Keratinocyte (primary cell): ENCODE results near the gene APEH.

Experiments
- EZH2 ChIP-seq: IDR thresholded peaks from one replicate; pipeline ENCODE4 v1.6.1; 2012; ENCODE audit warnings: inconsistent platforms, mild to moderate bottlenecking, low read length, moderate library complexity
- TF ChIP-seq, protein P1 (sequence below), 3 experiments: IDR thresholded peaks in 1 of 3; conservative IDR thresholded peaks in 1 of 3; optimal IDR thresholded peaks in 1 of 3; 2 replicates in 2 of 3; 3 replicates in 1 of 3; pipeline versions ENCODE3 to v1.5.1; 2011; ENCODE audit warnings: low read length in 3 of 3, mild to moderate bottlenecking in 3 of 3, moderate library complexity in 2 of 3, control low read depth in 1 of 3, inconsistent platforms in 1 of 3; ENCODE audit not compliant: insufficient read depth in 2 of 3; ENCODE audit errors: extremely low read depth in 1 of 3

GRCh38 chr3:49625071-49625470 is 49.1 kb upstream of the APEH start:
- TF ChIP-seq, protein P1, sequence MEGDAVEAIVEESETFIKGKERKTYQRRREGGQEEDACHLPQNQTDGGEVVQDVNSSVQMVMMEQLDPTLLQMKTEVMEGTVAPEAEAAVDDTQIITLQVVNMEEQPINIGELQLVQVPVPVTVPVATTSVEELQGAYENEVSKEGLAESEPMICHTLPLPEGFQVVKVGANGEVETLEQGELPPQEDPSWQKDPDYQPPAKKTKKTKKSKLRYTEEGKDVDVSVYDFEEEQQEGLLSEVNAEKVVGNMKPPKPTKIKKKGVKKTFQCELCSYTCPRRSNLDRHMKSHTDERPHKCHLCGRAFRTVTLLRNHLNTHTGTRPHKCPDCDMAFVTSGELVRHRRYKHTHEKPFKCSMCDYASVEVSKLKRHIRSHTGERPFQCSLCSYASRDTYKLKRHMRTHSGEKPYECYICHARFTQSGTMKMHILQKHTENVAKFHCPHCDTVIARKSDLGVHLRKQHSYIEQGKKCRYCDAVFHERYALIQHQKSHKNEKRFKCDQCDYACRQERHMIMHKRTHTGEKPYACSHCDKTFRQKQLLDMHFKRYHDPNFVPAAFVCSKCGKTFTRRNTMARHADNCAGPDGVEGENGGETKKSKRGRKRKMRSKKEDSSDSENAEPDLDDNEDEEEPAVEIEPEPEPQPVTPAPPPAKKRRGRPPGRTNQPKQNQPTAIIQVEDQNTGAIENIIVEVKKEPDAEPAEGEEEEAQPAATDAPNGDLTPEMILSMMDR (optimal IDR thresholded peaks at IDR 0.05 in 1 of 3, IDR thresholded peaks at IDR 0.05 in 1 of 3, conservative IDR thresholded peaks at IDR 0.05 in 1 of 3; ENCODE audit: extremely low read depth in 1 of 3, insufficient read depth in 2 of 3, low read length in 3 of 3) = no peak
- TF ChIP-seq EZH2 = no peak
